A549 (cell line): ENCODE results near the gene MARCHF6. TPM values are rescaled to one million over a fixed set of nuclear protein-coding genes. Genes with fewer than 3 reads are reported as not detected.

Source experiments
- ATAC-seq, 2 experiments: fragments of 200-7000 bp in 1 of 2; fragments of >200 bp in 1 of 2; cut with Nextera tagmentation in 1 of 2; cut with Tn5 transposase in 1 of 2; 3 replicates each; pipeline versions ENCODE4 v1.8.0 to v1.9.1; 2018 to 2020; ENCODE audit warnings: mild to moderate bottlenecking in 1 of 2, moderate library complexity in 1 of 2
- CTCF ChIA-PET: fragments of 300-600 bp; sonication (Branson Sonifier 250); formaldehyde crosslinking; extraction: SDS; loops from one replicate; lab custom pipeline; 2021; ENCODE audit warnings: antibody characterized with exemption, inconsistent platforms; lab: Yijun Ruan, JAX
- POLR2A ChIA-PET: fragments of 350-600 bp; formaldehyde crosslinking; extraction: SDS; loops from one replicate; lab custom pipeline; 2021; ENCODE audit warnings: antibody characterized with exemption, inconsistent platforms; lab: Yijun Ruan, JAX
- DNase-seq, 2 experiments: peaks; one replicate each; pipeline versions ENCODE4 v3.0.0 to v3.0.0-alpha.2; 2011 to 2016; ENCODE audit warnings: low read depth in 1 of 2, low spot score in 1 of 2
- FAIRE-seq: peaks from 2 replicates; lab custom pipeline; 2011; peaks lifted over from hg19 to GRCh38; lab: Jason Lieb, UNC
- H3K27ac ChIP-seq, 2 experiments: fragments of >200 bp; sonication (Bioruptor Twin); formaldehyde crosslinking; 3 replicates each; pipeline ENCODE4 v1.5.1; 2016 to 2017
- H3K4me1 ChIP-seq: fragments of >200 bp; sonication (Bioruptor Twin); formaldehyde crosslinking; 3 replicates; pipeline ENCODE4 v1.6.1; 2016
- H3K4me2 ChIP-seq: fragments of >200 bp; sonication (Bioruptor Twin); formaldehyde crosslinking; 3 replicates; pipeline ENCODE4 v1.6.1; 2016
- H3K4me3 ChIP-seq: fragments of >200 bp; sonication (Bioruptor Twin); formaldehyde crosslinking; 3 replicates; pipeline ENCODE4 v1.5.1; 2016
- H3K9me3 ChIP-seq: fragments of >200 bp; sonication (Bioruptor Twin); formaldehyde crosslinking; 3 replicates; pipeline ENCODE4 v1.6.1; 2016
- BHLHE40 ChIP-seq: IDR thresholded peaks from 2 replicates; pipeline ENCODE4 v1.6.1; 2012; ENCODE audit warnings: low read depth, low read length, inconsistent platforms
- CHD2 ChIP-seq: fragments of 150-350 bp; IDR thresholded peaks from 2 replicates; pipeline ENCODE4 v1.6.1; 2014; ENCODE audit warnings: low read length; ENCODE audit not compliant: partially characterized antibody
- ESRRA ChIP-seq: fragments of 150-350 bp; IDR thresholded peaks from 2 replicates; pipeline ENCODE4 v1.6.1; 2014; ENCODE audit warnings: mild to moderate bottlenecking, low read length, borderline replicate concordance
- FOXS1 ChIP-seq: fragments of 250-450 bp; sonication (Bioruptor Pico); IDR thresholded peaks from 2 replicates; pipeline ENCODE4 v1.5.0; 2020; ENCODE audit warnings: mild to moderate bottlenecking, moderate library complexity
- HES2 ChIP-seq: fragments of >200 bp; sonication (Bioruptor Twin); formaldehyde crosslinking; IDR thresholded peaks from 2 replicates; pipeline ENCODE4 v1.6.1; 2016
- JUNB ChIP-seq: fragments of >200 bp; sonication (Bioruptor Twin); formaldehyde crosslinking; IDR thresholded peaks from 2 replicates; pipeline ENCODE4 v1.6.1; 2016
- RNF2 ChIP-seq: fragments of 200-600 bp; sonication (generic); IDR thresholded peaks from 2 replicates; pipeline ENCODE4 v1.6.1; 2016; ENCODE audit warnings: low read depth, mild to moderate bottlenecking, antibody characterized with exemption, moderate library complexity, borderline replicate concordance
- SREBF2 ChIP-seq: fragments of 450-650 bp; IDR thresholded peaks from 2 replicates; pipeline ENCODE4 v1.6.1; 2014; ENCODE audit warnings: mild to moderate bottlenecking, moderate library complexity
- TFCP2L1 ChIP-seq: fragments of 250-450 bp; sonication (Bioruptor Pico); IDR thresholded peaks from 2 replicates; pipeline ENCODE4 v1.5.0; 2021; ENCODE audit warnings: mild to moderate bottlenecking
- TP53 ChIP-seq: fragments of 250-450 bp; sonication (Bioruptor Pico); IDR thresholded peaks from 2 replicates; pipeline ENCODE4 v1.5.0; 2021; ENCODE audit warnings: mild to moderate bottlenecking, moderate library complexity
- WGBS: methylation state at CpG from one replicate; pipeline ENCODE4 v1.1.6; 2017; ENCODE audit errors: missing lambda C conversion rate; 5-methylcytosine and 5-hydroxymethylcytosine counted together
- polyA plus RNA-seq, 4 experiments: library from polyadenylated mRNA; depleted of rRNA in 3 of 4; stranded (reverse); fragments of >200 nt; fragmentation: RNase III in 1 of 4; extraction: RNeasy Plus Mini Kit Qiagen cat#74134 plus additional on column Dnase treatment in 1 of 4; gene quantifications; 2 replicates in 3 of 4; 3 replicates in 1 of 4; pipeline ENCODE4 v1.2.3, GENCODE V29; 2011 to 2017
- TF ChIP-seq, protein P1 (sequence below): fragments of 450-650 bp; IDR thresholded peaks from 2 replicates; pipeline ENCODE4 v1.6.1; 2014; ENCODE audit warnings: antibody characterized with exemption
- TF ChIP-seq, protein P2 (sequence below): fragments of 150-350 bp; IDR thresholded peaks from 2 replicates; pipeline ENCODE4 v1.6.1; 2014; ENCODE audit warnings: low read depth, mild to moderate bottlenecking, low read length

MARCHF6 gene
- polyA plus RNA-seq, 2 of the 4 experiments (the other 2 are of a cell fraction) = 48.7 to 119 TPM

- TF ChIP-seq CHD2 = no peak
Measured at GRCh38 chr5:10348258-10348657, 5.2 kb upstream of the MARCHF6 start (continued).

DNA sequence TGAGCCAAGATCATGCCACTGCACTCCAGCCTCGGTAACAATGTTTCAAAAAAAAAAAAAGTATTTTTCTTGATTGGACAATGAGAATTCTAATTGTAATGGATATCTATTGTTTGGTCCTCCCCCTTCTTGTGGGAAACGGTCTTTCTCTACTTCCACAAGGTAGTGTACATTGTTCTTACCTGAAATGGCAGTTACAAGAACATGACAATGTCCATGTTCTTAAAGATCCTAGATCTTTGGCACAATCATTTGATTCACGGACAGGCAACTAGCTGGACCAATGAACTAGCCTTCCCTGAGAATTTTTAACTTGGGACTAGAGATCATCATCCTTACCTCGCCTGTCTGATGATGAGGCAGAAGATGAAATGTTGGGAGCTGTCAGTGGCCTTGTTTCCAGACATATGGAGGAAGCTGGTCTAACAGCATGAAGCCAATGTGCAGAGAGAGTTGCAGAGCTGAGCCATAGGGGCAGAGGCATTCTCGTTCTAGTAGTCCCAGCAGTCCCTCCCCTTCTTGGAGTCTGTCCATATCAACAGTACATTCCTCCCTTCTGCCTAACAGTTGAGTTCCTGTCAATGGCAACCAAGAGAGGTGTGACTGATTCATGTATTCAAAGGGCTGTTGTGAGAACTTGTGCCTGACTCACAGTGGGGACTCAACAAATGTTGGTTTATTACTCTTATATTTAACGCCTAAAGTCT is 2.1 kb upstream of the MARCHF6 start:
- TF ChIP-seq SREBF2 (no peak), HES2 (no peak), JUNB (no peak), TP53 (CRISPR knock-in tag) (no peak)
- TF ChIP-seq, protein P1, sequence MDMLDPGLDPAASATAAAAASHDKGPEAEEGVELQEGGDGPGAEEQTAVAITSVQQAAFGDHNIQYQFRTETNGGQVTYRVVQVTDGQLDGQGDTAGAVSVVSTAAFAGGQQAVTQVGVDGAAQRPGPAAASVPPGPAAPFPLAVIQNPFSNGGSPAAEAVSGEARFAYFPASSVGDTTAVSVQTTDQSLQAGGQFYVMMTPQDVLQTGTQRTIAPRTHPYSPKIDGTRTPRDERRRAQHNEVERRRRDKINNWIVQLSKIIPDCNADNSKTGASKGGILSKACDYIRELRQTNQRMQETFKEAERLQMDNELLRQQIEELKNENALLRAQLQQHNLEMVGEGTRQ = no peak
- TF ChIP-seq, all 56 proteins: peak for 0
- WGBS = 83% methylated on average over 6 of the region's 6 CpGs
- ATAC-seq (no peak), DNase-seq (no peak), FAIRE-seq (no peak)
- Histone ChIP-seq H3K4me3 (no peak overlapping the region), H3K9me3 (no peaks in the 10 kb centered on the region), H3K4me2 (no peak overlapping the region), H3K27ac (no peak overlapping the region), H3K4me1 (peaks cover 11% of the 10 kb centered on the region; the same call in 2 of the 3 replicates)
- POLR2A ChIA-PET = no interaction called here
- CTCF ChIA-PET = interaction anchor here (0.6 to 0.8 kb wide), 2 partner anchors 45 to 128 kb away, joined by 3 to 4 read pairs; no protein-coding TSS in a partner anchor

DNA sequence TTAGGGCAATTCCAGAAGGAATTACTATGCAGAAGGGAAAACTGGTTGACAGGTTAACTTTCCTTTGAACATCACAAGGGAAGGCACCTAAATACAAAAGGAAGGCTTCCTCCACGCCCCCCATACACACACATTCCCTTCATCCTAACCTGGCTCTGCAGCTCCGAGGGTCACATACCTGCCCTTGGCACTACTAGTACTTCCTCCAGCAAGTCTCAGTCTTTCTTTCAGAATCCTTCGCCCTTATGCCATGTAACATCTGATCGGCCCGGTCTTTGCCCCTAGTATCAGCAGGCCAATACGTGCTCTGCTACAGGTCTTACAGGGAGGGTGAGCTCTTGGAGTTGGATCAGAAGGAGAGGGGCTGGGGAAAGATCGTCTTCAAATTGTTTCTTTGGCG is 1.6 kb upstream of the MARCHF6 start:
- DNase-seq (no peak), FAIRE-seq (no peak)
- Histone ChIP-seq H3K9me3 (no peaks in the 10 kb centered on the region), H3K4me1 (peaks cover 17% of the 10 kb centered on the region; the same call in 2 of the 3 replicates), H3K4me3 (no peak overlapping the region)
- 90% methylated on average over 8 of the region's 8 CpGs for WGBS
- POLR2A ChIA-PET = no interaction called here
- no peak for TF ChIP-seq JUNB
- no peak for TF ChIP-seq ESRRA
- TF ChIP-seq, protein P2, sequence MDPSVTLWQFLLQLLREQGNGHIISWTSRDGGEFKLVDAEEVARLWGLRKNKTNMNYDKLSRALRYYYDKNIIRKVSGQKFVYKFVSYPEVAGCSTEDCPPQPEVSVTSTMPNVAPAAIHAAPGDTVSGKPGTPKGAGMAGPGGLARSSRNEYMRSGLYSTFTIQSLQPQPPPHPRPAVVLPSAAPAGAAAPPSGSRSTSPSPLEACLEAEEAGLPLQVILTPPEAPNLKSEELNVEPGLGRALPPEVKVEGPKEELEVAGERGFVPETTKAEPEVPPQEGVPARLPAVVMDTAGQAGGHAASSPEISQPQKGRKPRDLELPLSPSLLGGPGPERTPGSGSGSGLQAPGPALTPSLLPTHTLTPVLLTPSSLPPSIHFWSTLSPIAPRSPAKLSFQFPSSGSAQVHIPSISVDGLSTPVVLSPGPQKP = no peak
- TF ChIP-seq BHLHE40 = no peak
- TF ChIP-seq TFCP2L1 (CRISPR knock-in tag) = no peak
- TF ChIP-seq RNF2 = no peak
- TF ChIP-seq, all 56 proteins: peak for 0
- no peak for ATAC-seq
- Histone ChIP-seq H3K27ac (no peak overlapping the region), H3K4me2 (peak overlapping the region; percentile 94; the same call in 2 of the 3 replicates)
- CTCF ChIA-PET = no interaction called here

DNA sequence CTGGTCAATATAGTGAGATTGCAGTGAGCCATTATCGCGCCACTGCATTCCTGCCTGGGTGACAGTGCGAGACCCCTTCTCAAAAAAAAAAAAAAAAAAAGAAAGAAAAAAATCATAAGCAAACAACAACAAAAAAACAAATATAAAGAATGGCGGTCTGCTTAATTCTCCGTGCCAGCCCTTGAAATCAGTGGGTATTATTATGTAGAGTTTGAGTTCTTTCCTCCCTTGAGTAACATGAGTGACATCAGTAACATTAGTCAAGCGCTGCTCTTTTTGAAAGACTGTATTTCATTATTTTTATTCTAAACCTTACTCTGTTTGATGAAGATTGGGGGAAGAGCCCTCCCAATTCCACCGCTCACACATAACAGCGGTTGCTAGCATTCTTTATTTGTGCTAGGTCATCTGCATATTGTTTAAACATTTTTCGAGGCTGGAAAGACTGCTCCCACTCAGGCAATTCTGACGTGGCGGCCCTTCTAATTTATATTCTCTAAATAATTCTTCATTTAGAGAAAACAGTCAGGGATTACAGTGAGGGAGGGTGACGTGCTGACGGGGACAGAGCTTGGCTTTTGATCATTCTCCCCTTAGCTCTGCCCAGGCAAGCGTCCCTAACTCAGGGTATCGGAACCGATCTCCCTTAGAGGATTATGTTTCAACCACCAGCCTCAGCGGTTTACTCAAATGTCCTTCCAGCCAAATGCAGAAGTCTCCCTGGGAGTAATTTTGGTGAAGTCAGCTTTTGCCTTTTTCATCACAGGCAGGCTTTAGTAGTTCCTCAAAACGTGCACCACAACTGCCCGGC is 860 bp upstream of the MARCHF6 start:
- WGBS = 49% methylated on average over 17 of the region's 19 CpGs
- ChIA-PET POLR2A (interaction anchor here (0.6 to 1.6 kb wide), 24 partner anchors 9 to 481 kb away, joined by 3 to 19 read pairs (median 5); partner anchors contain the start of genes ATPSCKMT and CCT5), CTCF (interaction anchor here (0.5 to 1.6 kb wide), 4 partner anchors 10 to 111 kb away, joined by 3 to 6 read pairs (median 3); no protein-coding TSS in a partner anchor)
- Histone ChIP-seq H3K9me3 (no peaks in the 10 kb centered on the region), H3K4me1 (peaks cover 24% of the 10 kb centered on the region), H3K4me3 (peak overlapping the region; percentile 91), H3K4me2 (peak overlapping the region; percentile 94), H3K27ac (peak overlapping the region; percentile 97 to 99)
- ATAC-seq (peak; percentile 14 to 19; a peak in 4 of 6 replicates), DNase-seq (no peak), FAIRE-seq (no peak)
- TF ChIP-seq CHD2 (peak; percentile 8), FOXS1 (CRISPR knock-in tag) (no peak)
